Left renal cortex interstitium (tissue), 4 donors: ENCODE data around the gene PRDM16. TPM values are rescaled to one million over a fixed set of nuclear protein-coding genes. Genes with fewer than 3 reads are reported as not detected.

ENCODE experiments used
- DNase-seq, 4 donors: peaks; one replicate each; pipeline ENCODE4 v3.0.0-alpha.2; 2013; ENCODE audit warnings: low read depth in 4 of 4, low spot score in 2 of 4, missing footprints in 1 of 4
- polyA plus RNA-seq, 4 donors: library from polyadenylated mRNA; unstranded; fragments of 120-200 nt; gene quantifications; one replicate each; pipeline ENCODE4 v1.2.1, GENCODE V29; 2013; ENCODE audit not compliant: insufficient read length in 4 of 4

Gene PRDM16
- polyA plus RNA-seq, 4 donors = 4.9 to 12.5 (median 7.0) TPM

GRCh38 chr1:3323796-3324703 lies 255.0 kb downstream of the PRDM16 start:
- DNase-seq = no peak

- no peak for DNase-seq
These were observed 255.9 kb downstream of the PRDM16 start for GRCh38 chr1:3324704-3325535.

DNA sequence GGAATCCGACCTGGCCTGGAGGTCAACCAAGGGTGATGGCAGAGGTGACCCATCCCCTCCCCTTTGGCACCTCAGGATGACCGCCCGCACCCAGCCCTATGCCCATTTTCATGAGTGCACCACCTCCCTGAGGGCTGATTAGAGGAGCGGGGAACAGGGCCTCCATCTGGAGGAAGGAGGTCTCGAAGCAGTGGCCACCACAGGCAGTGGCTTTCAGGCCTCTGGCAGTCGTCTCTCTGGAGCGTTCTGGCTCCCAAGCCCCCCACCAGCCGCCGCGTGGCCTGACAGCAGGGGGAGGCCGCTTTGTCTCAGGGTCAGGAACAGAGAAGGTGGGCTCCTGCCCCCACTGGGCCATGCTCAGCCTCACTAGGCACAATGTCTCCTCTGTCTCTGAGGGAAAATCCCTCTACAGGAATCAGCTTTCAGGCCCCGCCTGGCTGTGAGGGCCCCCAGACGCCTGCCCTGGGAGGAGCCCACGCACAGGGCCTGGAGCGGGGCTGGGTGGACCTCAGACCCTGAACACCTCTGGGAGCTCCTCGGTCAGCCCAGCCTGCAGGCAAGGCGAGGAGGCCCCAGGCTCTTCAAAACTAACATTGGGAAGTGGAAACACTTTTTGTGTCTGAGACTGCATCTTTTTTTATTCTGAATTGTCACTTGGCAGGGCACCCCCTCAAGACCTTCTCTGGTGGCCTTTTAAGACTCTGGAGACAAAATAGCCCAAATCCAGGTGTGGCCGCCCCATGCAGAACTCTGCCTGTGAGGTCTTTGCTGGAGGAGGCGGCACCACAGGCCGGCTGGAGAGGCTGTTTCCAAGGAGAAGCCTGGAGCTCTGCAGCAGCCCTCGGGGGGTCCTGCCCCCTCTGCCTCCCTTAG lies 257.7 kb downstream of the PRDM16 start:
- DNase-seq = no peak

GRCh38 chr1:3327389-3327702 lies 258.3 kb downstream of the PRDM16 start:
- DNase-seq = no peak

DNA sequence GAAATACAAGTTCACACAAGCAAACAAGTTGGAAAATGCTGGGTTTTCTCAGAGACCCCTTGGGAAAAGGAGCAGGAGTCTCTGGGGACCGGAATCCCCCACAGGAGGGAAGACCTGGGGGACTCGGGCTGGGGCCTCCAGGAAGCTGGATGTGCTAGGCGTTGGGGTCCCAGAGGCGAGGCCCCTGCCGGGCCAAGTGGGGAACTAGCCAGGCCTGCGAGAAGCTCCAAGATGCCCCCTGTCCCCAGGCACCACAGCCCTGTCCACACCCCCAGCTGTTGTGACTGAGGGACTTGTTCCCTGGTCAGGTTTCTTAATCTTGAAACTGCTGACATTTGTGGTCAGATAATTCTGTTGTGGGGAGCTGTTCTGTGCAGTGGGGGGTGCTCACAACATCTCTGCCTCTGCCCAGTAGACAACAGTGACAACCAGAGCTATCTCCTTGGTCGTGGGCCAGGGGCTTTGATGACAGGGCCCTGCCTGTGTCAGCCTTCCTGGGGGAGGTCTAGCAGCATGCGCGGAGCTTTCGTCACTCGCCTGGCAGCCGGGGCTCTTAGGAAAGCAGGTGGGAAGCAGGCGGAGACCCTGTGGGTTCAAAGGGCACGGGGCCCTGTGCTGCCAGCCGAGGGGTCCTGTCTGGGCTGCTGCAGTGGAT lies 259.1 kb downstream of the PRDM16 start:
- DNase-seq = no peak

DNA sequence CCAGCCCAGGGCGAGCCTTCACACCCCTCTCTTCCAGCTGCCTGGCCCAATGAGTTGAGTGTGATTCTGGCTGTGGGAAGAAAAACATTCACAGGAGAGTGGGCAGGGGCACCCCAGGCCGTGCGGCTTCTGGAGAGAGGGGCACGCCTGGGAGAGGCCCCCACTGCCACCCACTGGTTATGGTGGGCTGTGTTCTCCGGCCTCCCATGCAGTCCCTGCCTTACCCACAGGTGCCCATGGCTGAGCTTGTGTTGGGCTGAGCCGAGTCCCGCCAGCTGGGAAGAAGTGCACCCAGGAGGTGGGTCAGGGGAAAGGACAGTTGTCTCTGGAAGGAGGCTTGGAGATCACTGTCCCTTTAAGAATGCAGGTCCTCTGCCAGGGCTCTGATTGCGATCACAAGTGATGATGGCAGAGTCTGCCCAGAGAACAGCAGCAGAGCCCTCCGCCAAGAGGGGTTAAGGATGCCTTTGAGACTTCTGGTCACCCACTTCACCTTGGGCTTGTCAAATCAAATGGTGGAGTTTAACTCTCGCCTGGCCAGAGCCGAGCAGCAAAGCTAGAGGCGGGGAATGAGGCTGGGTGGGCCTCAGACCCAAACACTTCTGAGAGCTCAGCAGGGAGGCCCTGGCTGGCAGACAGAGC lies 260.8 kb downstream of the PRDM16 start:
- no peak for DNase-seq

- no peak for DNase-seq
These were observed 261.8 kb downstream of the PRDM16 start for GRCh38 chr1:3330771-3331245.

GRCh38 chr1:3331564-3331963 lies 262.6 kb downstream of the PRDM16 start:
- no peak for DNase-seq

DNA sequence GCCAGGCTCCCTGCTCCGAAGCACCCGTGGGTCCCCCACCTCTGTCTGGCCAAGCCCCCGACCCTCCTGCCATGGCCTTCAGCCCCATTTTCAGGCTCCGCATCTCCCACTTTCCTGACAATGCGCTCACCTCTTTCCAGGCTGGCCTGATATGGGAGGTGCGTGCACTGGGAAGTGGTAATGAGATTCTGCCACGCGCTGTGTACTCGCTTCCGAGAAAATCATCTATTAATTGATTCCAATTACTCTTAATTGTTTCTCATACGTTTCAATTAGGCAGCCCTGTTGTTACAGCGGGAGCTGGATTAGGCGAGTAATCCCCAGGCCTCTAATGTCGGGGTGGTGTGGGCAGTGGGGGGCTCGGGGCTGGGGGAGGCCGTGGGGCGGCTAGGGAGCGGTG lies 263.0 kb downstream of the PRDM16 start:
- DNase-seq = no peak

DNA sequence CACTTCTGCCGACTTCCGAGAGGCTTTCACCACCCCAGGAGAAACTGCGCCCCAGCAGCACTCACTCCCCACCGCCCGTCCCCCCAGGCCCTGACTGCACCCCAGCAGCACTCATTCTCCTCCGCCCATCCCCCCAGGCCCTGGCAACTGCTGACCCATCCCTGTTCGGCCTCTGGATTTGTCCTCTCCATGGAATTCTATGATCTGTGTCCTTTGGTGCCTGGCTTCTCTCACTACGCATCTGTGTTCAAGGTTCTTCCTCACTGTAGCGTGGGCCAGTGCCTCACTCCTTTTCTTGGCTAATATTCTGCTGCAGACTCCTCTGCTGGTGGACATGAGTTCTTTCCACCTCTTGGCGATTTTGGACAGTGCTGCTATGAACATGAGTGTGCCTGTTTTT lies 263.7 kb downstream of the PRDM16 start:
- DNase-seq = no peak

GRCh38 chr1:3333903-3334302 lies 264.9 kb downstream of the PRDM16 start:
- no peak for DNase-seq

- no peak for DNase-seq
These were observed 265.4 kb downstream of the PRDM16 start for GRCh38 chr1:3334366-3334765.

DNA sequence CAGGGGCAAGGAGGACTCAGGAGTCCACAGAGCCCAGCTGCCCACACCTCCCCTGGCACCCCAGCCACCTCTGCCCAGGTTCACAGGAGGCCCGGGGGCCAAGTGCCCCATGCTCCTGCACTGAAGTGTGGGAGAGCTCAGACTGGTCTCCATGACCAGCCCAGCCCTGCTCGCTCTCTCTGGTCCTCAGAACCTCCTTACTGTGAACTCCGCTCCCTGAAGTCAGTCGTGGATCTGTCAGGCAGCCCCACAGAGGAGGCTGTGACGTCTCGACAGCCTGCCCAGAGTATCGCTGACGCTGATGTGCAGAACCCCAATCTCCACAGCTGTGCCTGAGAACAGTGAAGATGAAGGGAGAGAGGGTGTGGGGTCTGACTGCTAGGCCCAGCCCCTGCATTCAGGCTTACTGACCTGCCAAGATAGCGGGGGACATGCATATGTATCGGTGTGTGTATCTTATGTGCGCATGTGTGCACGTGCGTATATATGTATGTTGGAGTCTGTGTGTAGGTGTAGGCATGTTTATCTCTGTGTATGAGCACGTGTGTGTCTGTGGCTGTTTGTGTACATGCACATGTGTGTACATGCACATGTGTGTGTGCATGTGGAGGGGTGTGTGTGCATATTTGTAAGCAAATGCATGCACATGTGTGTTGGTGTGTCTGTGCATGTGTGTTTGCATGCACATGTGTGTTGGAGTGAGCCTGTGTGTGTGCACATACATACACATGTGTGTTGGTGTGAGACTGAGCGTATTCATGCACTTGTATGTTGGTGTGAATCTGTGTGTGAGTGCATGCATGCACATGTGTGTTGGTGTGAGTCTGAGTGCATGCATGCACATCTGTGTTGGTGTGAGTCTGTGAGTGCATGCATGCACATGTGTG lies 267.0 kb downstream of the PRDM16 start:
- DNase-seq = no peak

GRCh38 chr1:3336641-3337630 lies 267.9 kb downstream of the PRDM16 start:
- no peak for DNase-seq

DNA sequence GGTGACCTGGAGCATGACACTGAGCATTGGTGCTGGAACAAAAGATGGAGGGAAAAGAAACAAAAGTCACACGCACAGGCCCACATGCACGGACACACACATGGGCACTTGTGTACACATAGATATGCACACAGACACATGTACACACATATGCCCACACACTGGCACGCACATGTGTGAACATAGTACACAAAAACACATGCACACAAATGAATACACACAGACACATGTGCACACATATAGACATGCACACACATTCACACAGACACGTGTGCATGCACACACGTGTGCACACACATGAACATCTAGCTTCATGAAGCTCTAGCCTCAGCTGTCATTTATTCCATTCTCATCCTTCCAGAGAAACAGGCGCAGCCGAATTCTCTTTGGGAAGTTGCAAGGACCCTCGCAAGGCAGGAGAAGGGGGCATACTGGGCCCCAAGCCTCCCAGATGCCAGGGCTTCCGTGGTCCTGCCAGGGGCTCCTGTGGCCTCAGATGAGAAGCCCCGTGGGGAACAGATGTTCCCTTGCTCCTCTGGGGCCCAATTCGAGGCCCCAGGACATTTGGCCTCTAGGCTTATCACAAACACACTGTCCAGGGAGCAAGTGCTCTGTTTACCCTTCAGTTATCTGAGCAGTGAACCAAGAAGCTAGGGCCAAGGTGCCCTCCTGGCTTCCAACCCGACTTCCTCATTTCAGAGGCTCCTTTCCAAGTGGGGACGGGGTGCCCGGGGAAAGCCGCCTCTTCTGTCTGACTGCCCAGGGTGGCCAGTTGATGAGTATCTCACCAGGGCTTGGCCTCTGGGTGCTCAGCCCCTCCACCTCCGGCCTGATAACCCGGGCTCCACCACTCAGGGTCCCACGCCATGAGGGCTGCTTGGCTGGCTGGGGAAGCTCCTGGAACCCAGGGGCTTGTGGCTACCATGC lies 269.1 kb downstream of the PRDM16 start:
- no peak for DNase-seq

DNA sequence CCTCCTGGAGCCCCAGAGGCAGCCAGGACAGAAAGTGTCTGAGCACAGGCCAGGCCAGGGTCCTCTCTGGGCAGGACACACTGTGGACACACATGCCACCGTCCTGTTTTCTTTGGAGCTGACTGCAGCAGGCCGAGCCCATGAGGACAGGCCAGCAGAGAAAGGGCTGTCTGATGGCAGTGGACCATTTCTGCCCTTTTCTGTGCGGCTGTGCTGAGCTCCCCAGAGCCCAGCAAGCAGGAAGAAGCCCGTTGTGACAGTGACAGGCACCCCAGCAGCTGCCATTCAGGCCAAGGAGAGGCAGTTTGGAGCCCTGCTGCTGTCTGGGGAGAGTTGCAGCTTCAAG lies 269.7 kb downstream of the PRDM16 start:
- DNase-seq = no peak

DNA sequence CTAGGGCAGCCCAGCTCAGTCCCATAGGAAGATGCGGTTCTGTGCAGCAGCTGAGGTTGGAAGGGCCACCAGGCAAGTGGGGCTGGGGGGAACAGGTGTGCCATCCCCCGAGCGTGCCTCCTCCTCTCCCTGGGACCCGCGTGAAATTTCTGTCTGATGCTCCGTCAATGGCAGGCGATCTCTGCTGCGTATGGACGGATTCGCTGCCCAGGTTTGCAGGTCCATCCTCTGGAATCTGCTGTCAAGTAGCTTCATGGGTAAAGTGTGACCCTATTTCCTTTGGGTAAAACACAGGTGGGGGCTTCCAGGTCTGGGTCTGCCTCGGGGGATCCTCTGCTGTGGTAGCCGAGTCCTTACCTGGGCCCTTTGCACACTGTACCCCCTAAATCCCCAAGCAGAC lies 270.9 kb downstream of the PRDM16 start:
- no peak for DNase-seq
